Measurements from ENCODE around the gene TCF7L2.

- no peak for TF ChIP-seq POLR2AphosphoS5 (IDR thresholded peaks at IDR 0.05; ENCODE audit: low read depth, low read length)
- no peak for TF ChIP-seq REST (IDR thresholded peaks at IDR 0.05; ENCODE audit: insufficient read depth in 1 of 2, low read depth in 2 of 2, low read length in 2 of 2)
- no peak for TF ChIP-seq SIN3A (IDR thresholded peaks at IDR 0.05; ENCODE audit: borderline replicate concordance, insufficient read depth, low read length)
- no peak for TF ChIP-seq TAF1 (IDR thresholded peaks at IDR 0.05; ENCODE audit: borderline replicate concordance, insufficient read depth, low read length)
Observed at GRCh38 chr10:113078282-113078907, 128.3 kb downstream of the TCF7L2 start.

Data from PFSK-1 (cell line).